ENCODE data around the gene COBL.

The COBL gene

DNA sequence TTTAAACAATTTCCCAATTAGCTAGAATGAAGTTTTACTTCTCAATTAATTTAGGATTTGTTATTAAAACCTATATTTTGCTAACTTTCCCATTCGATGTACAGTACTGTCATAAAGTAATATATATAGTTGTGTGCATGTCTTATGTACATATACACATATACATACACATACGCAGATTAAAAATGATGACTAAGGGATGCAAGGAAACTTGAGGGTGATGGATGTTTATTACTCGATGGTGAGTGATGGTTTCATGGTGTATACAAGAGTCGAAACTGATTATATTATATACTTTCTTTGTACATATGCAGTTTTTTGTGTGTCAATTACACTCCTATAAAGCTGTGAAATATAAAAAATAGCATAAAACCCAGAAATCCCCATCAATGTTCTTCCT, 248.2 kb downstream of the COBL start:
- no peak for DNase-seq

DNA sequence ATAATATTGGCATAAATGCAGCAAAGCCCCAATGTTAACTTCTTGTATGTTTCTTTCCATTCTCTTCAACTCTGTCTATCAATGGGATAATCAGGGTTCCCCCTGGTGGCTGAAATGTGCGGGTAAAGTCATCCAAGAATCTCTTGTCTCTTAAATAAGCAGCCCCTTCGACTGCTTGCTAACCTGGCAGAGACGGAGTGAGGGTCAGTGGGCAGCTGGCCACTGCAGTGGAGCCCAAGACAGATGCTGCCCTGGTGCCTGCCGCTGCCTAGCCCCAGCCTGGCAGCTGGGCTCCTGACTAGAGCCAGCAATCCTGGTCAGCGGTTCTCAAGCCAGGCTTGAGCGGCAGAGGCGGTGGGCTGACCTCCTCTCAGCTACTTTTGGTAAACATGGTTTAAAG, 248.9 kb downstream of the COBL start:
- no peak for DNase-seq

DNA sequence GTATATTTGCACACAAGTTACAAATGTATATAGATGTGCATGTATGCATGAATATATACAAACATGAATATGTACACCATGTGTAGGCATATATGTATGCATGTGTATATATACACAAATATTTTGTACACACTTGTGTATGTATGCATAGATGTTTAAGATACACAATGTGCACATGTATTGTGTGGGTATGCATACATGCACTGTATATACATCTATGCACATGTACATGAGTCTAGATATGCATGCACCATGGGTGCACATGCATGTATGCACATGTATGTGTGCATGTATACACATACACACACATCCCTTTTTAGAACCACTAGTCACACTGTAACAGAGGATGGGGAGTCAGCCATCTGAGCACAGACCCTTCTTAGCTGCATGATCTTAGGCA, 249.4 kb downstream of the COBL start:
- no peak for DNase-seq

DNA sequence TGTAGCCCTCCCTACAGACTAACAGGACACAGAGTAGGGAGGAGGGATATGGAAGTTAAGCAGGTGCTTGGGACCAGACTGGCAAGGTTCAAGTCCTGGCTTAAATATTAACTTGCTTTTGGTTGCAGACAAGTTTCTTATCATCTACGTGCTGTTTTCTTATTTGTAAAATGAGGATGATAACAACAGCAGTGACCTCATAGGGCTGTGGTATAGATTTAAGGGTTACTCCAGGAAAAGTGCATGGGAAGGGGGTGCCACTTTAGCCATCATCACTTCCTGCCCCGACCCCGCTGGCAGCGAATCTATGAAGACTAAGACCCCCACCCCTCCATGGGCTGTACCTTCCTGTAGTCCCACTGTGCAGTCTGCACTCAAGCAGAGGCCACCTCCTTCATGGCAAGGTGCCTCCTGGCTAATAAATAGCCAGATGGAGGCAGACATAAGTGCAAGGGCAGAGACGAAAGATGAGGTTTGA, 250.2 kb downstream of the COBL start:
- DNase-seq: no peak

DNA sequence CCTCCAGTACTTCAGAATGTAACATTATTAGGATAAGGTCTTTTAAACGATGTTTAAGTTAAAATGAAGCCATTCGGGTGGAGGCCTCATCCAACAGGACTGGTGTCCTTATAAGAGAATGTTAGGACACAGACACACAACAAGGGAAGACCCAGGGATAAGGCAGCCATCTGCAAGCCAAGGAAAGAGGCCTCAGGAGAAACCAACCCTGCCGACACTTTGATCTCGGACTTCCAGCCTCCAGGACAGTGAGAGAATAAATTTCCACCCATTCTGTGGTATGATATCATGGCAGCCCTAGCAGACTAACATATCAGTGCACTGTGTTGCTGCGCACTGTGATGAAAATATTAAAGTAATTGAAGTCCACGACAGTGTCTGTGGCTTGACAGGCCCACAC, 250.8 kb downstream of the COBL start:
- no peak for DNase-seq

DNA sequence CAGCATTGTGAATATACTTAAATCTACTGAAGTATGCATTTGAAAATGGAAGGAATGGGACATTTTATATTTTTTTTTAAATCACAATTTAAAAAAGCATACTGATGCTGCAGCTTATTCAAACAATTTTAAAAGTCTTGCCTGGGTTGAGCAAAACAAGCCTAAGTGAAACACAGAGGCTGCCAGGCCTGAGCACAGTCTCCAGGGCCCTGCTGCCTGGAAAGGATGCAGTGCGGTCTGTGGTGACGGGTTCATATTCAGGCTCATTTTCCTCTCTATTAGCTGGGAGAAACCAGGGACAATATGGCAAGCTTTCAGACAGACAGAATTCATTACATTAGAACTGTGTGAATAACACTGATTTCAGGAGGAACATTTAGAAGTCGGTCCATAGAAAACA, 251.9 kb downstream of the COBL start:
- DNase-seq: no peak

DNA sequence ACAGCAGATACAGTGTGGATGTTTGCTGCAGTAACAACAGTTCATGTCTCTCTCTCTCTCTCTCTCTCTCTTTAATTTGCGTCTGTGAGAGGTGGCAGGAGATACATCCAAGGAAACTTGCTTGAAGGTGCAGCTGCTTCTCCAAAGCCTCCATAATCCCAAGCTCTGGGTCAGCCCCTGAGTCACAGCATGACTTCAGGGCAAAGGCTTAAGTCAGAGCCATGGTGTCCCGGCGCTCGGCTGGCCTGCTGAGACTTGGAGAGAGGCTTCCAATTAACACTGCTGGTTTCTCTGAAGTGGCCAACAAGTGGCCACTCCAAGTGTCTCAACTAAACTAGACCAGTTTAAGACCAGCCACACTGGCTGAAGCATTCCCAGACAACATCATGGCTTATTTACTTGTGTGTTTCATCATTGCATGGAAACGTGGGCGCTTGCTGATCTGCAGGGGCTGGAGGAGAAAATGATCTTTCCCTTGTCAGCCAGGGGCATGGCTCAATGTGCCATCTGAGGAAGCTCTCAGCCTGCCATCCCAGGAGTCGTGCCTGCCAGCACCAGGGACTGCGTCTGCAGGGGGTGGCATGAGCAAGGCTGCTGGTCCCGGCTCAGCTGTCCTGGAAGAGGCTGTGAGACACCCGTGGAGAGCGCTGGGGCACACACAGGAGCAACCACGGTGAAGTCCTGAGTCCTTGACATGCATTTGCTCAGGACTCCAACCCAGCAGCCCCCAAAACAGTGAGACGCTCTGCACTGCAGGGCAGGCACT, 254.2 kb downstream of the COBL start:
- DNase-seq: peak; percentile 61

DNA sequence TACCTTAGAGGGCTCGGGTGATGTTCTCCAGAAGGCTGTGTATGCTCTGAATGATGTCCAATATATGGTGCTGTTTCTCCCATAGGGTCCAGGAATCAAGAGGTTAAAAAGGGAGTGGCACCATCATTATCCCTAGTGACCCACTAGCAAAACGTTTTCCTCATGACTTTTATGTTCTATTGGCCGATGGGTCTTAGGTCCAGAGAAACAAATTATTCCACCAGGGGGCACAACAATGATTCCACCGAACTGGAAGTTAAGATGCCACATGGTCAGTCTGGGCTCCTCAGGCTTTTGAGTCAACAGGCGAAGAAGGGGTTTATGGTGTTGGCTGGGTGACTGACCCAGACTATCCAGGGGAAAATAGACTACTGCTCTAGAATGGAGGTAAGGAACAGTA, 256.1 kb downstream of the COBL start:
- DNase-seq: no peak

DNA sequence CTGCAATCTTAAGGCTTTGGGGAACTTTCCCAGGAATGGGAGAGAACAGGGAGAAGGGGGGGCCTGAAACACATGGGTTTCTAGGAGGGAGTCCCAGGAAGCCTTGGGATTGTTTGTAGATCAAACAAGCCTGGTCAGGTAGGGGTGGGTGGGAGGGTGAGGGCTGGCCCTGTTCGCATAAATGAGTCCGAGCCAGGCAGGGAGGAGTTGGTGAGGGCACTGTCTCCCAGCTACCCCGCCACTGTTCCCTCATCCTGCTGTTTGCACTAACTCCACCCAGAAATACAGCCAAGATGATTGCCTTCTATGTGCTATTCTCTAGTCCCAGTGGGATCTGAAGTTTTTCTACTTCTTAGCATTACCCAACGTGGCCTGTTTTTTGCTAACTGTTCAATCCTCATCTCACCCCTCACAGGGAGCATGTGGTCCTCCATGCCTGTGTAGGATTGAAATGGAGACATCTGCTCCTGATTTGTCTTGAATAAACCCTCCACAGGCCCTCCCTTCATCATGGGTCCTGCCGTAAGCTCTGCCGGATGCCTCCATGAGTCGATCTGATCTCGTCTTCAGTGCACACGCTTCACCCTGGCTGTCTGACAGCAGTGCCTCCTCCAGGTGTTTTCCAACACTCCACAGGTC, 257.0 kb downstream of the COBL start:
- no peak for DNase-seq

DNA sequence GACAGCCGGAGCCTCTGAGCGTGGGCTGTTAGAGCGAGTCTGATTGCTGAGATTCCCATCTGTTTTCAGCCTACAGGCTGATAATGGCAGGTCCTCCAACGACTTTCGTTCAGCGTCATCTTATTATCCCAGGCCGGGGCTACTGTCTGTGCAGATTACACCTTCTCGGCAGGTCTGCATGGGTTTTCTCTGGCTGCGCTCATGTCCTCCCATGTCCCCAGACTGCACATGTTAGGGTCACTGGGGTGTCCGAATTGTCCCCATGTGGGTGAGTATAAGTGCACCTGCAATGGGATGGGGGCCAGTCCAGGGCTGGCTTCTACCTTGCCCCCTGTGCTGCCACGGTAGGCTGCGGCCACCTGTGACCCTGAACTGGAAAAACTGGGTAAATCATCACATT, 257.8 kb downstream of the COBL start:
- no peak for DNase-seq

DNA sequence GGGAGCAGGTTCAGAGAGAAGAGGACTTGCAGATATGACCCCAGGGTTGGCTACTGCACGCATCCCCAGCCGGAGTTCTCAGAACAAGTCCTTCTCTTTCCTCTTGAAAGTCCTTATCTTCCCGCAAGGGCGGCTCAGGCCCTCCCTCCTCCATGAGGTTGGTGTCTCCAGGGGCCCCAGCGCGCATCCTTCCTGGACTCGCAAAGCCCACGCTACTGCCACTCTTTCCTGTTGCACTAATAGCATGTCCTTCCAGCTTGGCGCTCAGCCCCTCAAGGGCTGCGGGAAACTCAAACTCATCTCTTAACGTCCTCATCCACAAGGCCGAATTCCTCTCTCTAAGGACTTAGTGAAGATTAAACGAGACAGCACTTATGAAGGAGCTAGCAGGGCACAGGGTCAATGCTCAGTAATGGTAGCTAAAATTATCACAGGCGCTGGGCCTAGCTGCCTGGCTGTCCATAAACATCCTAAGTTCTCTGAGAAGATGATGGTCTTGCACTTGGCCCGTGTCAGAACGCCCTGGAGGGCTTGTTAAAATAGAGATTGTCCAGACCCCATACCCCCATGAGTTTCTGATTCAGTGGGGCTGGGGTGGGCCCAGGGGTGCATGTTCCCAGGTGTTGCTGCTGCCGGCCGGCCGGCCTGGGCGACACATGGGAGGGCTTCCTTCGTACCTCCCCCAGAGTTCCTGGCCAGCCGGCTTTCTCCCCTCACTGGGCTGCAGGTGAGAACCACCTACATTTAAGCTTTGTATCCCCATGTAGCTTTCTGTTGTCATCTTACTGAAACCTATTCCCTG, 261.4 kb downstream of the COBL start:
- DNase-seq: no peak

DNA sequence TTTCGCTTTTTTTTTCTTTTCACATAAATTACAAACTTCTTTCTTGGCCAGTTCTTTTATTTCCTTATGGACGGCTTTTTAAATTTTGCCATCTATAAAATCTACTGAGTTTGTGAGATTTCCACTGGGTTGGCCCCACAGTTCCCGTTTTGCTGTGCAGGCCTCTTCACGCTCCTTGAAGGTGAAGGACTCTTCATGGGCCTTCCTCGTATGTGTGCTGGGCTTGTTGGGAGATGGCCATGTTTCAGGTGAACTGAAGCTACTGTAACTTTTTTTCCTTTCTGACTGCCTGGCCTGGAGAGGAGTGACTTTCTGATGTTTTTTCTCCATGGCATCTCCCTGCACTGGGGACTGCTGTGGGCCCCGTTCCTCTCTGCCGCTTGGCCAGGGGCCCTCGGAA, 262.4 kb downstream of the COBL start:
- DNase-seq: no peak

DNA sequence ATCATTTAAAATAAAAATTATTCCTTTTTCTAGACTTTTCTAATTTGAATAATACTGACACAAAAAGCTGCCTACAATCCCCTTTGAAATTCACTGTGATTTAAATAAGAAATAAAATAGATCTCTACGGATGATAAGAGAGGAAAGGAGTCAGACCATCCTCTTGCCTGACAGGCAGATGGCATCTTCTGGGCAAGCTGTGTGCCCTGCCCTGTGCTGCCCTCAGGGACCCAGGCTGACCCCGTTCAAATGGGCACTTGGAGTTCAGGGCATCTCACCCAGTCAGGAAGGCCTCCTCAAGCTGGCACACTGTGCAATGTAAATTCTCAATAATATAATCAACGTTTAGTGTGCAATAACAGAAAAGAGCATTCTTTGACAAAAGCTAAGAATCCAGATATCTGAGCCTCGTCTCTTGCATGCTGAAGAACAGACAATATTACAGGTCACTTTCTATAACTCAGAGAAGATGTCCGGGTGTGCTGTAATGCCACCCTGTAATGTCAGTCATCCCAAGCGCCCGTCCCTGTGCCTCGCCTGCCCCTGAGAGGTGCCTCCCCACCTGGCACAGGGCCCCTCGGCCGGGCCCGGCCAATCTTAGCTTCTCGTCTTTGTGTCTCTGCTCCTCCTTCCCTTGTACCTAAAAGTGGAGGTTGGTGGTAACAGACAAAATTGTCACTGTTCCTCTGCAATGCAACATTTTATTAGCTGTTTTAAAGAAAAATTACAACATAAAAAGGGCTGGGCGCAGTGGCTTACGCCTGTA, 263.3 kb downstream of the COBL start:
- DNase-seq: no peak

DNA sequence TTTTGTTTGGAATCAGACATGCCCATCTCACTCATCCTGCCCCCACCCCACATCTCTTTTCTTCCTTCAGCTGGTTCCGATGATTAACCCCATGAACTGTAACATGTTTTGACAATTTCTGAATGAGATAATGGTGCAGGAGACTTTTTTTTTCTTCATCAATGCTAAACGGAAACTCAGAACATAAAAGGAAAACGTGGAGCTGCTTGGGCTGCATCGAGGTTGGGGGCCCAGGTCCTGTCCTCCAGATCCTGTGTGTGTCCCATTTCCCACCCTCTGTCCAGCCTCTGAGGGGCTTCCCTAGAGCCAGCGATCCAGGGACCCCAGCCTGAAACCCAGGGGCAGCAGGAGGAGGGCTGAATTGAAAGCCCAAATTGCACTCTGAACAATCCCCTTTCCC, 270.1 kb downstream of the COBL start:
- no peak for DNase-seq

DNA sequence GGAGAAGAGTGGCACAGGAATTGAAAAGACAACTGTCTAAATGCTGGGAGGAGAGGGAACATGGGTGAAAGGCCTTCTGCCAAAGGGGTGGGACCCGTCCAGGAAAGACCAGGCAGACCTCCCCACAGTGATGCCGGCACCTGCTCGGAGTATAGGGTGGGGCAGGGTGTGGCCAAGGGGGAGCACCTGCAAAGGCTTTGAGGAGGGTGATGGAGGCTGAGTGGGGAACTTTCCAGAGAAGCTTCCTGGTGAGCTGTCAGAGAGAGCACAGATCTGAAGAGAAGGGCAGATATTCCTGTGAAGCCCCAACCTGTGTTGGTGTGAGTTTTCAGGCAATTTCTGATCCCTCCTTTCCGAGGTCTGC, 270.5 kb downstream of the COBL start:
- no peak for DNase-seq

DNA sequence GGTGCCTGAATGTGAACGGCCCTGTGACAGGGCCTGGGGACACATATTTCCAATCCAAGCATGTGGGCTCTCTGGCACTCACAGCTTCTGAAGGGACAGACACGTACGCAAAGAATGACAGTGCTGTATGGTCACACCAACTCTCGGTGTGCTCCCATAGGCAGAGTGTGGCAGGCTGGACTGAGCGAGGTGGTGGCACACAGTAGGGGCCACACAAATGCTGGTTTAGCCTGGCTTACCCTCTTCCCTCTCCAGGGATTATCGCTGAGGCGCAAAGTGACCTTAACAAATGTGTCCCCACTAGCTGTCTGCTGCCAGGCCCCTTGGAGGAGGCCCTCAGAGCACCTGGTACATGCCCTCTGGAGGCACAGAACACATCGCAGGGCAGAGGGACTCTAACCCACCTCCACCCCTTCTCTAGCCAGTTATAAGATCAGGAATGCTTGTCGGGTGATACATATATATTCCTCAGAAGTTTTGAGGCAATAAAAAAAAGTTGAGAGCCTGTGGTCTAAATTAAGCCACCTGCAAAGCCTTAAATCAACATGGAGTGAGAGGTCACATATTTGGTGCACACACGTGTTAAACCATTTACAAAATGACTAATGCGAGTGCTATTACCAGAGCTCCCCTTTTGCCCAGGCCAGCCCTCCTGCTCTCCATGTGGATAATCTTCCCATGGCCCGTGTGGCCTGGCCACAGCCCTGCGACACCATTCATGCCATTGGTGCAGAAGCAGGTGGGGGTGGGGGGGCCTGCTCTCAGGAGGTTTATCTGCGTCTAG, 271.1 kb downstream of the COBL start:
- DNase-seq: no peak

DNA sequence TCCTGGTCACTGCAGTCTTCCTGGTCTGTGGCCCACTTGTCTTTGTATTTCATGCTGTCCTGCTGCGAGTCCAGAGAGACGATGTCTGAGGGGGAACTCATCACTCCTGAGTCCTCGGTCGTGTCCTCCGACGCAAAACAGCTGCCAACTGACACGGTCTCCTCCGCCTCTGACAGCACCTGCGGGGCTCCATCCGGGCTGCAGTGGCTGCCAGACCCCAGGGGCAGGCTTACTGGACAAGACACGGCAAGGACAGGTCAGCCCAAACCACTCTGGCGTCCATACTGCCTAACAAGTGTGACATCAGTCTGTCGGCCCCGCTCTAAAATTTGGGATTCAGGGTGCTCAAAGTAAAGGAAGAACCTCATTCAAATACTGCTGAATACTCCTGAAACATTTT, 273.1 kb downstream of the COBL start:
- no peak for DNase-seq

DNA sequence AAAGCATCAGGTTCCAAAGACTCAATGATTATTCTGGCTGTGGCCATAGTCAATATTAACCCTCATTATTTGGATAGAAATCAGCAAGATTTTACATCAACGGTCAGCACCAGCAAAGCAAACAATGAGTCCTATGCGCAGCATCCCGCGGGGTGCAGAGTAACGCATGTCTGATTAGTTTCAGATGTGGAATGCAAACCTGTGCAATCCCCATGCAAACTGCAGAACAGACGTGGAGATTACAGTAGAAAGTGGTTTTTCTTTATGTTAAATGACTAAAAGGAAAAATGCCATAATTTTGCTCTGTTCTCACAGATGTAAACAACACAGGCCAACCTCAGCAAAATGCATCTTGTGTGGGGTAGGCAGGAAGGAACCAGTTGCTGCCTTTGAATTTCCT, 275.8 kb downstream of the COBL start:
- no peak for DNase-seq

DNA sequence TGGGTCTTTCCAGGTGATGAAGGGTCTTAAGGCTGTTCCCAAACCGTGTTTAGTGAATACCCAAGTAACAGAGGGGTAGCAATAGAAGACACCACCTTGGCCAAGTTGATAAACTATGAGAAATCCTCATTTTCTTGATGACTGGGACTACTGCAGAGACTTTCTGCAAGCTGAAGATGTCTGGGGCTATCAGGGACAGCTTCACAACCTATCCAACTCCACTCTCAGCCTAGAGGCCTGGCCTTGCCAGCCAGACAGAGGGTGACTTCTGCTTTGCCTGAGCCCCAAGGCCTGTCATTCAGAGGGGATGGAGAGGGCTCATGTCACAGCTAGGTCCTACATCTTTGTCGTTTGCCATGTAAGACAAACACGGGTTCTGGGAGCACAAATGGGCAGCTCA, 278.0 kb downstream of the COBL start:
- no peak for DNase-seq

DNA sequence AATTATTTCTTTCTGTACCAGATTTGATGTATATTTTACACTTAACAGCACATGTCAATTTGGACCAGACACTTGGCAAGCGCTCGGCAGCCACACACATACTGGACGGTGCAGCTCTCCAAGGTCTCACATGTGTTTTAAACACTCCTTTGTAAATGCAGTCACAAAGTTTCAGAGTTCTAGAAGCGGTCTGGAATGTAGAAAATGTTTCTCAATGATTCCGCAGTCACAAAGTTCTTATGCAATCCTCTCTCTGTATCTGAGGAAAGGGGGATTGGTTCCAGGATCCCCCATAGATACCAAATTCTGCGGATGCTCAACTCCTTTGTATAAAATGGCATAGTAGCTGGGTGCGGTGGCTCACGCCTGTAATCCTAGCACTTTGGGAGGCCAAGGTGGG, 280.9 kb downstream of the COBL start:
- no peak for DNase-seq

DNA sequence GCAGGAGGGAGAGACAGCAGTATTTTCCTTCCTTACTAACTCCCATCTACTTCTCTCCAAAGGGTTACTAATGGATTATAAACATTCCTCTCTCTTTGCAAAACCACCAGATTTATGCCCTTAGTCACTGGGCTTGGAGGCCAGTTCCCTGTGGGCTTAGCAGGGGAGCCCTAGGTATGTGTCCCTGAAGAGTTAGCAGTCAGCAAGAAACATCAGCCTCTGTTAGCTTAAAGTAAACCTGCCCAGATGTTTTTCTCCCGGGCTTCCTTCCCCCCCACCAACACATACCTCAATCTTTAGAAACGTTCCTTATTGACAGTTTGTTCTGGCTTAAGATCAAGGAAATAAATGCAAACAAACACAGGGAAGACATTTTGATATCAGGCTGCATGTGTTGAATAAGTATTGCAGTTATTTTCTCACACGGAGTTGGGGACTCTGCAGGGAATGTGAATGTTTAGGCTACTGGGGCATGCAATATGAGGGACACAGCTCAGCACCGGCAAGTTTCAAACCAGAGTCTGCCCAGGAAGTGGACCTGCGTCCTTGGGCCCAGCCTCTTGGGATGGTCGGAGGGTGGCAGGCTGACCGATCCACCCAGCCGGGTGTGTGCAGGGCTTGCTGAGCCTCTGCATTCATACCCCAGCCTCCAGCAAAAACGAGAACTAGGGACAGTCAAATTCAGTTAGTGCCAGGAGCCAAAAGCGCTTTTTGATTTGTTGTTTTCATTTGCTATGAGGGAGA, 281.9 kb downstream of the COBL start:
- no peak for DNase-seq

Data from NCI-H2029 (cell line).